Osteocyte (in vitro differentiated cells): ENCODE data around the gene KCTD10. TPM values are rescaled to one million over a fixed set of nuclear protein-coding genes. Genes with fewer than 3 reads are reported as not detected.

ENCODE experiments used
- DNase-seq: peaks from one replicate; pipeline ENCODE4 v3.0.0; 2021; ENCODE audit warnings: mixed read lengths; ENCODE audit not compliant: unreplicated experiment; ENCODE audit errors: extremely low spot score
- H3K27ac Mint-ChIP-seq: one replicate; pipeline ENCODE4 v1.8.0; 2021; ENCODE audit warnings: mild to moderate bottlenecking, mixed read lengths; ENCODE audit not compliant: unreplicated experiment
- H3K27me3 Mint-ChIP-seq: one replicate; pipeline ENCODE4 v1.8.0; 2021; ENCODE audit warnings: mixed read lengths; ENCODE audit not compliant: unreplicated experiment
- H3K36me3 Mint-ChIP-seq: one replicate; pipeline ENCODE4 v1.8.0; 2021; ENCODE audit warnings: mixed read lengths; ENCODE audit not compliant: unreplicated experiment
- H3K4me1 Mint-ChIP-seq: one replicate; pipeline ENCODE4 v1.8.0; 2021; ENCODE audit warnings: mixed read lengths; ENCODE audit not compliant: unreplicated experiment
- H3K4me3 Mint-ChIP-seq: one replicate; pipeline ENCODE4 v1.8.0; 2021; ENCODE audit warnings: mild to moderate bottlenecking, moderate library complexity, mixed read lengths; ENCODE audit not compliant: unreplicated experiment
- H3K9me3 Mint-ChIP-seq: one replicate; pipeline ENCODE4 v1.8.0; 2021; ENCODE audit warnings: mixed read lengths; ENCODE audit not compliant: unreplicated experiment
- total RNA-seq: library from RNA; stranded (reverse); gene quantifications from 2 replicates; pipeline ENCODE4 v1.2.1, GENCODE V29; 2021
- TF ChIP-seq, protein P1 (sequence below): fragments of 200-600 bp; sonication (generic); IDR thresholded peaks from 2 replicates; pipeline ENCODE4 v1.5.0; 2021; ENCODE audit warnings: antibody characterized with exemption, mild to moderate bottlenecking, moderate library complexity

The KCTD10 gene
- total RNA-seq, 1 donor from 2014 or later = 43.1 TPM

DNA sequence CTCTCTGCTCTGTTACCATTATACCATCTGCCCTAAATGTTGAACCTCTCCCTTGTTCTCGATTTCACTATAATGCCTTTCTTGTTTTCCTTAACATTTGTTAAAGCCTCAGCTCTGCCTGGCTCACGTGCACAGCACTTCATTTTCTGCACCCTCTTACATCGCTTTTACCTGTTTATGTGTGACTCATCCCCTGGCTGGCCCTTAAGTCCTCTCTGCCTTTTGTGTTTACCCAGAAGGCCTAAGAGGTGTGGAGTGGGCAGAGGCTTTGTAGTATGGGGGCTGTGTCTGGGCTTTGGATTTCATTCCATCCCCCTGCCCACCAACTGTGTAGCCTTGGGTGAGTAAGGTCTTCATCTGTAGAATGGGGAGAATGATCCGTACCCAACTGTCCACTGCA is 36.9 kb upstream of the KCTD10 start:
- peaks cover 54% of the 10 kb centered on the region for H3K36me3 Mint-ChIP-seq
- DNase-seq = no peak
- no peaks in the 10 kb centered on the region for H3K27me3 Mint-ChIP-seq
- H3K4me3 Mint-ChIP-seq = no peak overlapping the region
- H3K27ac Mint-ChIP-seq = no peak overlapping the region
- H3K4me1 Mint-ChIP-seq = peaks cover 6% of the 10 kb centered on the region
- TF ChIP-seq, protein P1, sequence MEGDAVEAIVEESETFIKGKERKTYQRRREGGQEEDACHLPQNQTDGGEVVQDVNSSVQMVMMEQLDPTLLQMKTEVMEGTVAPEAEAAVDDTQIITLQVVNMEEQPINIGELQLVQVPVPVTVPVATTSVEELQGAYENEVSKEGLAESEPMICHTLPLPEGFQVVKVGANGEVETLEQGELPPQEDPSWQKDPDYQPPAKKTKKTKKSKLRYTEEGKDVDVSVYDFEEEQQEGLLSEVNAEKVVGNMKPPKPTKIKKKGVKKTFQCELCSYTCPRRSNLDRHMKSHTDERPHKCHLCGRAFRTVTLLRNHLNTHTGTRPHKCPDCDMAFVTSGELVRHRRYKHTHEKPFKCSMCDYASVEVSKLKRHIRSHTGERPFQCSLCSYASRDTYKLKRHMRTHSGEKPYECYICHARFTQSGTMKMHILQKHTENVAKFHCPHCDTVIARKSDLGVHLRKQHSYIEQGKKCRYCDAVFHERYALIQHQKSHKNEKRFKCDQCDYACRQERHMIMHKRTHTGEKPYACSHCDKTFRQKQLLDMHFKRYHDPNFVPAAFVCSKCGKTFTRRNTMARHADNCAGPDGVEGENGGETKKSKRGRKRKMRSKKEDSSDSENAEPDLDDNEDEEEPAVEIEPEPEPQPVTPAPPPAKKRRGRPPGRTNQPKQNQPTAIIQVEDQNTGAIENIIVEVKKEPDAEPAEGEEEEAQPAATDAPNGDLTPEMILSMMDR = no peak
- H3K9me3 Mint-ChIP-seq = no peaks in the 10 kb centered on the region

DNA sequence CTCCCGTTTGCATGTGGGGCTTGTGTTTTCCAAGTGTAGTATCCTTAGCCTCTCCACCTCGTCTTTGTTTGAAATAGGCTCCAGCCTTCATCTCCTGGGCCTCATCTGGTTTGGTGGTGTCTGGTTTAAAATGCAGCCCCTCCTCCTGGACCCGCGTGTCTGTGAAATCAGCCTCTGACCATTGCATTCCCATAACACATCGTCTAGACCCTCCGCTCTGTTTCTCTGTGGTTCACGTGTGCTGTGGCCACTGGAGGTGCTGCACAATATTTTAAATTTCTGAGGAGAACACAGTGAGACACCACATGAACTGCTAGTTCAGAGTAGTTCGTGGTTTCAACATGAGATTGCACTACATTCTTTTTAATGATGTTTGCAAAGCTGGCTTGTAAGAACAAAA is 36.0 kb upstream of the KCTD10 start:
- peaks cover 54% of the 10 kb centered on the region for H3K36me3 Mint-ChIP-seq
- H3K27ac Mint-ChIP-seq = no peak overlapping the region
- no peaks in the 10 kb centered on the region for H3K27me3 Mint-ChIP-seq
- H3K4me3 Mint-ChIP-seq = no peak overlapping the region
- H3K9me3 Mint-ChIP-seq = no peaks in the 10 kb centered on the region
- DNase-seq = no peak
- TF ChIP-seq, protein P1 = no peak
- no peaks in the 10 kb centered on the region for H3K4me1 Mint-ChIP-seq

DNA sequence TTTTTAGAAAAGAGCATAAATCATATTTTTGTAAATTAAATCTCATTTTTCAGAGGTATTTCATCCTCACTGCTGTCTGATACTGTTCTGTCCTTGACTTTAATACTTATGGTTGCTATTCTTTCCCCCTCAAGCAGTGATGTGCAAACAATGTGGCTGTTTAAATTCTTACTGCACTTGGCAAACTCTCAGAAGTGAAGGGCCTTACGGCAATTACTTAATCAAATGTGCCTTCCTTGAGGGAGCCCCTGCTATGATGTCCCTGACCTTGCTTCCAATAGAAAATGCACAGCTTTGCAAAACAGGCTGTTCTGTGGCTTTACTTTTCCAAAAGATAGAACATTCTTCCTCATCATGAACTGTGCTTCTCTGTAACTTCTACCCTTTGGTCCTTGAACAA is 35.5 kb upstream of the KCTD10 start:
- TF ChIP-seq, protein P1 = no peak
- Mint-ChIP-seq H3K9me3 (no peaks in the 10 kb centered on the region), H3K4me1 (no peaks in the 10 kb centered on the region), H3K4me3 (no peak overlapping the region), H3K36me3 (peaks cover 51% of the 10 kb centered on the region), H3K27ac (no peak overlapping the region), H3K27me3 (no peaks in the 10 kb centered on the region)
- no peak for DNase-seq

DNA sequence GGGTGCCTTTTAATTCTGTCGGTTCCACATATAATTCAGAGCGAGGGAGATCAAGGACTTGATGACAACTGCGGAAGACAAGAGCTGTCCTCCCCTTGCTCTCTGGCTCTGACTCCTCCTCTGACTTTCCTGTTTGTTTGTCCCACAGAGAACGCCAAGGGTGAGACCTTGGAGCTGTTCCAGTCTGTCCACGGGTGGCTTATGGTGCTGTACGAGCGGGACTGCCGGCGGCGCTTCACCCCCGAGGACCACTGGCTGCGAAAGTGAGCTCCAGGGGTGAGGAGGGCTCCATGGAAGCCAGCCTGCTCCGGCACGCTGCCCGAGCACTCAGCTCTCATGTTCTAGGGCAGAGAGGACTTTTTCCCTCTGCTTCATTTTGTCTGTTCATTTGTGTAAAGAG is 33.1 kb upstream of the KCTD10 start:
- no peak overlapping the region for H3K4me3 Mint-ChIP-seq
- peaks cover 42% of the 10 kb centered on the region for H3K36me3 Mint-ChIP-seq
- TF ChIP-seq, protein P1 = no peak
- H3K9me3 Mint-ChIP-seq = no peaks in the 10 kb centered on the region
- DNase-seq = no peak
- H3K27ac Mint-ChIP-seq = no peak overlapping the region
- H3K4me1 Mint-ChIP-seq = no peaks in the 10 kb centered on the region
- no peaks in the 10 kb centered on the region for H3K27me3 Mint-ChIP-seq

DNA sequence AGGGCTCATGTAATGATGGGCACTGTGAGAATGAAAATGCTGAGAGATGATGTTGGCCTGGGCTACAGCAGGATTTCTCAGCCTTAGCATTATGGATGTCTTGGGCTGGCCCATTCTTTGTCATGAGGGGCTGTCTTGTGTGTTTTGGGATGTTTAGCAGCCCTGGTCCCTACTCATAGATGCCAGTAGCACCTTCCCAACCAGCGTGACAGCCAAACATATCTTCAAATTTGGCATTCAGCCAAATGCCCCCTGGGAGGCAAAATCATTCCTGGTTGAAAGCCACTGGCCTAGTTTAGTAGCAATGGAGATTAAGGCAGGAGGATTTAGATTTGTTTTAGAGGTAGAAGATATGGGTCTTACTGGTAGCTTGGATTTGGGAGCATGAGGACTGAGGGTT is 27.0 kb upstream of the KCTD10 start:
- TF ChIP-seq, protein P1 = no peak
- Mint-ChIP-seq H3K27me3 (no peaks in the 10 kb centered on the region), H3K4me3 (no peak overlapping the region), H3K36me3 (peaks cover 44% of the 10 kb centered on the region), H3K4me1 (no peaks in the 10 kb centered on the region), H3K27ac (no peak overlapping the region), H3K9me3 (no peaks in the 10 kb centered on the region)
- DNase-seq = no peak
